Psoas muscle (tissue), 8 donors: ENCODE data around the gene AGPAT3. TPM values are rescaled to one million over a fixed set of nuclear protein-coding genes. Genes with fewer than 3 reads are reported as not detected.

Experiments
- ATAC-seq, 4 donors: fragments of 200-7000 bp; cut with Tn5 transposase; one replicate each; pipeline ENCODE4 v1.9.1; 2020; ENCODE audit warnings: moderate library complexity in 3 of 4, mild to moderate bottlenecking in 2 of 4
- DNase-seq, 2 donors: peaks; one replicate each; pipeline ENCODE4 v3.0.0-alpha.2; 2020
- H3K27ac ChIP-seq: fragments of 200-600 bp; one replicate; pipeline ENCODE4 v1.8.0; 2022
- H3K27me3 ChIP-seq, 3 donors: fragments of 200-600 bp in 1 of 3; one replicate each; pipeline versions ENCODE4 v1.6.1 to v1.8.0; 2013 to 2022; ENCODE audit warnings: low read length in 2 of 3, mild to moderate bottlenecking in 2 of 3, moderate library complexity in 1 of 3; ENCODE audit not compliant: insufficient read depth in 3 of 3
- H3K36me3 ChIP-seq, 2 donors: fragments of 200-600 bp in 1 of 2; one replicate each; pipeline versions ENCODE4 v1.6.1 to v1.8.0; 2013 to 2022; ENCODE audit warnings: low read depth in 1 of 2, mild to moderate bottlenecking in 1 of 2, moderate library complexity in 1 of 2; ENCODE audit not compliant: insufficient read depth in 1 of 2
- H3K4me1 ChIP-seq: fragments of 200-600 bp; one replicate; pipeline ENCODE4 v1.8.0; 2022
- H3K4me3 ChIP-seq: fragments of 200-600 bp; one replicate; pipeline ENCODE4 v1.8.0; 2022; ENCODE audit warnings: mild to moderate bottlenecking
- H3K9me3 ChIP-seq: fragments of 200-600 bp; one replicate; pipeline ENCODE4 v1.8.0; 2022
- CTCF ChIP-seq: fragments of 200-600 bp; IDR thresholded peaks from one replicate; pipeline ENCODE4 v1.8.0; 2022; ENCODE audit warnings: antibody characterized with exemption
- WGBS, 3 donors: extraction: QIAGEN DNeasy Blood & Tissue Kit; methylation state at CpG; one replicate each; pipeline versions ENCODE4 v1.1.6 to v1.1.7; 2013; 5-methylcytosine and 5-hydroxymethylcytosine counted together
- intact Hi-C, 2 donors: fragments of 100-400 bp; cut with DNase I; formaldehyde crosslinking; loops; one replicate each; pipeline versions ENCODE4 v1.11.0 to v1.14.2; 2022
- polyA plus RNA-seq, 3 donors: library from polyadenylated mRNA; stranded (reverse); fragments of 200-250 nt; gene quantifications; one replicate each; pipeline ENCODE4 v1.2.3, GENCODE V29; 2013
- total RNA-seq, 4 donors: library from RNA; stranded (reverse); fragmentation: NEBNext Ultra II Directional in 2 of 4; extraction: Animal tissue kit (Norgen Biotek cat#: 25700) in 2 of 4; gene quantifications; one replicate each; pipeline versions ENCODE4 v1.2.1 to v1.2.4, GENCODE V29; 2021 to 2023
- donor health status: healthy with polysubstance abuse.
- donor health status: DM: no; HTN: no; CAD: no; lungs with moderate emphysema.
- donor health status: Bipolar disorder and iron deficiency.
- donor health status: healthy.
- donor health status: DM: yes; HTN: yes; CAD: no.
- donor health status: DM: no; HTN: no; CAD: no.
- donor health status: DM: no; HTN: no; CAD: no.
- donor health status: DM: yes; HTN: yes; CAD: no.

Gene AGPAT3
- total and polyA plus RNA-seq, 7 donors = 28.4 to 117 (median 50.7) TPM

DNA sequence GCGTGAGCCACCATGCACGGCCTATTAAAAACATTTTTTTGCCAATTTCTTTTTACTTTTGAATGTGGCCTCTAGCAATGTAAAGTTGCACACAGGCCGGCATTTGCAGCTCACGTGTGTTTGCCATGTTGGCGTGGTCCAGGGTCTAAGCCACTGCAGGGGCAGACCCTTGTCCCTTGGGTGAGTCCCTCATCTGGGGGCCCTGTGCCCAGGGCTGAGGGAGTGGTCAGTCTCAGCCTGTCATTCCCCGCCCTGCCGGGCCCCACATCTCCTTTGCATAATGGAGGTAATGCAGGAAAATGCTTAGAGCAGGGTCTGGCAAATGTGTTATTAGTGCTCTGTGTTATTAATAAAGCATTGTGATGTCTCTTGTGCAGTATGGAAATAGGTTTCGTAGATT is 16.9 kb downstream of the AGPAT3 start:
- no peak for DNase-seq

DNA sequence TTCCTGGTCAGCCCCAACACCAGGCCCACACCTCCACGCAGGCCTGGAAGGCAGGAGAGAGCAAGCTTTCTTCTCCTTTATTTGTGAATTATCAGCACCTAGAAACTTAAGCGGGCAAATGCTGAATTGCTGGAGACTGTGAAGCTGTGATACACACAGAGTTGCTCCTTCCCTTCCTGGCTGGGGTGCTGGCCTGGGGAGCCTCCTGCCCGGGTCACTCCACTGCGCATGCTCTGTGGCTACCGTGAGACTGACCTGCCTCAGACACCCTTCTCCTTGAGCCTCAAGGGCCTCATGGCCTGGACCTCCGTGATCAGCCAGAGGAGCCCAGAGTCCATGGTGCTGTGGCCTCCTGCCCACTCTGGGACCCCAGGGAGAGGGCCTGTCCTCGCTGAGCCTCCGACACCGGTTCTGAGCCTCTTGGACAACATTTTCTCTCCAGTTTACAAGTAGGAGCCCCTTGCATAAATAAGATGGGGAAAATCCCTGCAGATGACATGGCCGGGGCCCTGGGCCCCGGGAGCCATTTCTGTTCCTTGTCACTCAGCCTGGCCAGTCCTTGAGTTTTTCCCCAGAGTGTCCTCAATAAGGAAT is 18.0 kb downstream of the AGPAT3 start:
- ATAC-seq (no peak), DNase-seq (peak in 1 of 2 donors; percentile 52)
- WGBS, 3 donors = 83 to 90% (median 87%) methylated on average over 11 of the region's 11 CpGs
- peaks cover 31% of the 10 kb centered on the region for H3K4me1 ChIP-seq
- no peak overlapping the region for H3K27ac ChIP-seq
- H3K4me3 ChIP-seq = no peak overlapping the region
- no peaks in the 10 kb centered on the region for H3K9me3 ChIP-seq
- H3K27me3 ChIP-seq = no peaks in the 10 kb centered on the region
- intact Hi-C loops = no loop called here
- no peak for TF ChIP-seq CTCF
- peaks cover 0 to 5% of the 10 kb centered on the region in 2 donors for H3K36me3 ChIP-seq

More for the DNA sequence above, 16.9 kb downstream of the AGPAT3 start:
- intact Hi-C loops = no loop called here
- Histone ChIP-seq H3K4me3 (no peak overlapping the region), H3K4me1 (peaks cover 31% of the 10 kb centered on the region), H3K27ac (no peak overlapping the region), H3K27me3 (no peaks in the 10 kb centered on the region), H3K9me3 (no peaks in the 10 kb centered on the region), H3K36me3 (peaks cover 0 to 5% of the 10 kb centered on the region in 2 donors)
- TF ChIP-seq CTCF = no peak
- 98 to 99% (median 98%) methylated on average over 8 of the region's 8 CpGs for WGBS, 3 donors
- ATAC-seq = no peak

GRCh38 chr21:43884012-43884860 is 19.2 kb downstream of the AGPAT3 start:
- intact Hi-C loops = no loop called here

GRCh38 chr21:43884861-43885417 is 19.9 kb downstream of the AGPAT3 start:
- no peaks in the 10 kb centered on the region for H3K9me3 ChIP-seq
- H3K4me1 ChIP-seq = peaks cover 20% of the 10 kb centered on the region
- DNase-seq (peak in 1 of 2 donors; percentile 59), ATAC-seq (no peak)
- 57 to 80% (median 61%) methylated on average over 16 of the region's 16 CpGs for WGBS, 3 donors
- intact Hi-C loops = no loop called here
- no peak overlapping the region for H3K4me3 ChIP-seq
- no peak overlapping the region for H3K27ac ChIP-seq
- TF ChIP-seq CTCF = no peak
- no peaks in the 10 kb centered on the region for H3K36me3 ChIP-seq
- no peaks in the 10 kb centered on the region for H3K27me3 ChIP-seq

More at GRCh38 chr21:43884012-43884860, 19.2 kb downstream of the AGPAT3 start:
- Histone ChIP-seq H3K4me1 (peaks cover 27% of the 10 kb centered on the region), H3K36me3 (no peaks in the 10 kb centered on the region), H3K4me3 (no peak overlapping the region), H3K9me3 (no peaks in the 10 kb centered on the region), H3K27ac (no peak overlapping the region), H3K27me3 (no peaks in the 10 kb centered on the region)
- DNase-seq (peak in 1 of 2 donors; percentile 51), ATAC-seq (peak in 1 of 4 donors; percentile 24)
- WGBS, 3 donors = 58 to 70% (median 68%) methylated on average over 13 to 16 of the region's 16 CpGs
- TF ChIP-seq CTCF = no peak
